HUES48 (cell line): ENCODE measurements around the gene FUOM.
A peak's percentile ranks its signal among the peaks of the same experiment; 100 is the strongest.

Source experiments
- H3K27ac ChIP-seq: one replicate; pipeline ENCODE4 v1.7.0; 2013; ENCODE audit warnings: low read depth, low read length, inconsistent platforms
- H3K27me3 ChIP-seq: 2 replicates; pipeline ENCODE4 v1.6.1; 2013; ENCODE audit warnings: mild to moderate bottlenecking, low read length; ENCODE audit not compliant: control insufficient read depth, insufficient read depth
- H3K36me3 ChIP-seq: 2 replicates; pipeline ENCODE4 v1.6.1; 2013; ENCODE audit warnings: low read length; ENCODE audit not compliant: control insufficient read depth, insufficient read depth
- H3K4me1 ChIP-seq: 2 replicates; pipeline ENCODE4 v1.6.1; 2013; ENCODE audit warnings: mild to moderate bottlenecking, low read length; ENCODE audit not compliant: control insufficient read depth, insufficient read depth
- H3K4me3 ChIP-seq: 2 replicates; pipeline ENCODE4 v1.5.1; 2013; ENCODE audit warnings: mild to moderate bottlenecking, low read depth, low read length
- H3K9ac ChIP-seq: 2 replicates; pipeline ENCODE4 v1.6.1; 2013; ENCODE audit warnings: mild to moderate bottlenecking, low read depth, low read length, moderate library complexity
- H3K9me3 ChIP-seq: 2 replicates; pipeline ENCODE4 v1.6.1; 2013; ENCODE audit warnings: low read length; ENCODE audit not compliant: control insufficient read depth, insufficient read depth

FUOM gene

DNA sequence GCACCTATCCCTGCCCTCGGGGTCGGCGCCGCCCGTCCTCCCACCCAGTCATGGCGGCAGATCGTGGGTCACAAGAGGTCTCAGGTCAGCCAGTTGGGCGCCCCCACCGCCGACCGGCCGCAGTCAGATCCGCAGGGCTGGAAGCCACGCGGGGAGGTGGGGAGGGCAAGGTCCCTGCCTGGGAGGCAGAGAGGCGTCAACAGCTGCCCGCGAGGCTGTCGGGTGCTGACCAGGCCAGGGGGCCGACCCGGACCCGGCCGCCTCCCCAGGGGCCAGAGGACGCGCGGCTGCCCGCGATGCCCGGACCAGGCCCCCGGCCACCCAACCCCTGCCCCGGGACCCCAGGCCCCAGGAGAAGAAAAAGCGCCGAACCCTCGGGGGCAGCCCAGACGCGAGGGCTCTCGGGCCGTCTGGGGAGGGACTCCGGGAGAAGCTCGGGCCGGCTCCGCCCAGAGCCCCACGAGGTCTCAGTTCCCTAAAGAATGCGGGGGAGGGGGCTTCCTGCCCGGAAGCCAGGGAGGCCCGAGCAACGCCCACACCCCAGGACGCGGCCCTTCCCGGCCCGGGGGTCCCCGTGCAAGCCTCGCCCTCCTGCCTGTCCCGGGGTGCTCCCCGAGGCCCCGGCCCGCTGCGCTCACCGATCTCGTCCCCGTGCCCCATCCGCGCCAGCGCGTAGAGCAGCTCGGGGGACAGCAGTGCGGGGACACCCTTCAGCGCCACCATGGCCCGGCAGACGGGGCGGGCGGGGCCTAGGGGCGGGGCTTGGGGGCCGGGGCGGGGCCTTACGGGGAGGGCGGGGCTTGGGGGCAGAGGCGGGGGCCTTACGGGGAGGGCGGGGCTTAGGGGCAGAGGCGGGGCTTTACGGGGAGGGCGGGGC lies at the start of gene FUOM:
Gene FUOM (minus strand): TSS at position 735 of the 877 bp plus-strand sequence. CDS start 12 bp downstream, at position 723.
- no peaks in the 10 kb centered on the region for H3K4me1 ChIP-seq
- peak within 1 kb of the TSS; percentile 69; the same call in 1 of the 2 replicates for H3K9ac ChIP-seq
- H3K27me3 ChIP-seq: peaks cover 6% of the 10 kb centered on the region; the same call in 1 of the 2 replicates
- peak within 1 kb of the TSS; percentile 81 for H3K27ac ChIP-seq
- H3K4me3 ChIP-seq: peak within 1 kb of the TSS; percentile 88
- H3K36me3 ChIP-seq: peaks cover 18% of the 10 kb centered on the region
- H3K9me3 ChIP-seq: no peaks in the 10 kb centered on the region

DNA sequence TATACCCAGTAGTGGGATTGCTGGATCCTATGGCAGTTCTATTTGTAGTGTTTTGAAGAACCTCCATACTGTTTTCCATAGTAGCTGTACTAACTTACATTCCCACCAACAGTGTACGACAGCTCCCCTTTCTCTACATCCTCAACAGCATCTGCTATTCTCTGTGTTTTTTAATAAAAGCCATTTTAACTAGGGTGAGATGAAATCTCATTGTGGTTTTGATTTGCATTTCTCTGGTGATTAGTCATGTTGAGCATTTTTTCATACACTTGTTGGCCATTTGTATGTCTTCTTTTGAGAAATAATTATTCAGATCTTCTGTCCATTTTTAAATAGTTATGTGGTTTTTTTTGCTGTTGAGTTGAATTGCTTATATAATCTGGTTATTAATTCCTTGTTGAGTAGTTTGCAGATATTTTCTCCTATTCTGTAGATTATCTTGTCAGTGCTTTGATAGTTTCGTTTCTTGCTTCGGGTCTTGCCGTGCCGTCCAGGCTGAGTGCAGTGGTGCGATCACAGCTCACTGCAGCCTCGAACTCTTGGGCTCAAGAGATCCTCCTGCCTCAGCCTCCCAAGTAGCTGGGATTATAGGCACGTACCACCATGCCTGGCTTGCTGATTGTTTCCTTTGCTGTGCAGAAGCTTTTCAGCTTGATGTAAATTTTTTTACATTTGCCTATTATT lies 48.2 kb upstream of the FUOM start:
- Histone ChIP-seq H3K27me3 (no peaks in the 10 kb centered on the region), H3K27ac (no peak overlapping the region), H3K4me1 (no peaks in the 10 kb centered on the region), H3K9me3 (peaks cover 6% of the 10 kb centered on the region), H3K36me3 (peaks cover 90% of the 10 kb centered on the region), H3K9ac (no peak overlapping the region), H3K4me3 (no peak overlapping the region)

GRCh38 chr10:133405272-133405671 lies 47.5 kb upstream of the FUOM start:
- H3K9ac ChIP-seq: no peak overlapping the region
- peaks cover 90% of the 10 kb centered on the region for H3K36me3 ChIP-seq
- H3K9me3 ChIP-seq: no peaks in the 10 kb centered on the region
- H3K4me1 ChIP-seq: no peaks in the 10 kb centered on the region
- no peaks in the 10 kb centered on the region for H3K27me3 ChIP-seq
- no peak overlapping the region for H3K27ac ChIP-seq
- H3K4me3 ChIP-seq: no peak overlapping the region

DNA sequence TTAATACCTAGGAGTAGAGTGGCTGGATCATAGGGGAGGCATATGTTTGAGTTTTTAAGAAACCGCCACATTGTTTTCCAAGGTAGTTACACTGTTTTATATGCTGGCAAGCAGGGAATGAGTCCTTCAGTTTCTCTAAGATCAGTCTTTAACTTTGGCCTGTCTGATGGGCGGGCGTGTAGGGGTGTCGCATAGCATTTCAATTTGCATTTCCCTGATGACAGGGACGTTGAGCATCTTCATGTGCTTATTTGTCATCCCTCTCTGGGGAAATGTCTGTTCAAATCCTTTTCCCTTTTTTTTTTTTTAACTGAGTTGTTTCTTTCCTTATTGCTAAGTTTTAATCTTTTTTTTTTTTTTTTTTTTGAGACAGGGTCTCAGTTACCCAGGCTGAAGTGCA lies 46.0 kb upstream of the FUOM start:
- Histone ChIP-seq H3K27ac (no peak overlapping the region), H3K4me1 (no peaks in the 10 kb centered on the region), H3K4me3 (no peak overlapping the region), H3K36me3 (peaks cover 91% of the 10 kb centered on the region), H3K27me3 (no peaks in the 10 kb centered on the region), H3K9ac (no peak overlapping the region), H3K9me3 (no peaks in the 10 kb centered on the region)

DNA sequence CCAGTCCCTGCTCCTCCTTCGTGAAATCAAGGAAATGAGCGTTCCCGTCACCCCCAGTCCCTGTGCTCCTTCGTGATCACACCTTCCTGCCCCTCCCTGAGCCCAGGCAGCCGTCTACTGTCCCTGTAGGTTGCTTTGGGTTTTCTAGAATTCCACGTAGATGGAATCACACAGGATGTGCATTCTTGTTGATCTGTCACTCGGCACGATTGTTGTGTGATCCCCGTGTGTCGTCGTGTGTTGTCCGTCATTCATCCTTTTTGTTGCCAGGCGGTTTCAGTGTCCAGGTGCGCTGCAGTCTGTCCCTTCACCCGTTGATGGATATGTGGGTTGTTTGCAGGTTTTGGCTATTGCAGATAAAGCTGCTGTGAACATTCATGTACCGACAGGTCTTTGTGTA lies 45.5 kb upstream of the FUOM start:
- Histone ChIP-seq H3K4me1 (no peaks in the 10 kb centered on the region), H3K9me3 (no peaks in the 10 kb centered on the region), H3K4me3 (no peak overlapping the region), H3K27me3 (no peaks in the 10 kb centered on the region), H3K36me3 (peaks cover 91% of the 10 kb centered on the region), H3K27ac (no peak overlapping the region), H3K9ac (no peak overlapping the region)

DNA sequence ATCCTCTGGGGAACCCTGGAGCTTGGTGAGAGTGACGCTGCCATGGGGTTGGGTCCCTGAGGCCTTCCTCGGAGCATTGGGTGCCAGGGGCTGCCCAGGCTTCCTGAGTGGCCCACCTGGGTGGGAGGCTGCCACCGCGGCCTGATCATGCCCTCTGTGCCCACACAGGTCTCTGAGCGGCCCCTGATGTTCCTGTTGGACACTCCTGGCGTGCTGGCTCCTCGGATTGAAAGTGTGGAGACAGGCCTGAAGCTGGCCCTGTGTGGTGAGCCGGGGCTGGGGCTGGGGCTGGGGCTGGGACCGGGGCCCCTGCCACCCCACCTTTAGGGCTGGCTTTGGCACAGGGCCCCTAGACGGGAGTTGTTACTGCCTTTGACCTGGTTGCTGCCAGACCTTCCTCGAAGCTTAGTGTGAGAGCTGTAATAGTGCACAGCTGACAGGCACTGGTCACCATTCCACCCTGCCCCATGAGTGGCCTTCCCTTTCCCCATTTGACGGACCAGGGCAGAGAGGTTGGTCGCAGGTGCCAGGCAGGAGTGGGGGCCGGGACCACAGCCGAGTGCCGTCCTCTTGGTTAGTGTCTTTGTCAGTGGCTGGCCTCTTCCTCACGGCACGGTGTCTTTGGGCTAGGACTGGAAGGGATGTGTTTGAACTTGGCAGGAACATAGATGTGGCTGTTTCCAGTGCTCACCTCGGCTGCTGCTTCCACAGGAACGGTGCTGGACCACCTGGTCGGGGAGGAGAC lies 44.3 kb upstream of the FUOM start:
- Histone ChIP-seq H3K9me3 (no peaks in the 10 kb centered on the region), H3K4me1 (no peaks in the 10 kb centered on the region), H3K9ac (no peak overlapping the region), H3K4me3 (no peak overlapping the region), H3K27me3 (no peaks in the 10 kb centered on the region), H3K27ac (no peak overlapping the region), H3K36me3 (peaks cover 90% of the 10 kb centered on the region)

DNA sequence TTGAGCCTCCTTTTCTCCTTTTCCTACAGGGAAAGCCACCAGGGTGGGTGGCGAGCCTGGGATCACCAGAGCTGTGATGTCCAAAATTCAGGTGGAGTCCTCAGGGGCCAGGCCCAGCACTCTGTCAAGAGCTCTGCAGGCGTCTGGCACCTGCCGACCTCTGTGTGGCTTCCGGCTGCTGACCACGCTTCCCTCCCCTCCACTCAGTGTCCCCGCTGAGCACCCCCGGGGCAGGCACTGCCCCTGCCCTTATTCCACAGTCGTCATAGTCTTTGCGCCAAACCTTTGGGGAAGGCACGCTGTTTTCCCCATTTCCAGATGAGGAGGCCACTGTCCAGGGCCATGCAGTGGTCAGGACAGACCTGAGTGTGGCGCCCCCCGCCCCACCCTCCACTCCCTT lies 43.7 kb upstream of the FUOM start:
- no peaks in the 10 kb centered on the region for H3K9me3 ChIP-seq
- H3K36me3 ChIP-seq: peaks cover 92% of the 10 kb centered on the region
- no peak overlapping the region for H3K4me3 ChIP-seq
- no peak overlapping the region for H3K27ac ChIP-seq
- H3K4me1 ChIP-seq: no peaks in the 10 kb centered on the region
- no peak overlapping the region for H3K9ac ChIP-seq
- no peaks in the 10 kb centered on the region for H3K27me3 ChIP-seq

GRCh38 chr10:133400624-133401424 lies 43.0 kb upstream of the FUOM start:
- no peaks in the 10 kb centered on the region for H3K9me3 ChIP-seq
- H3K27me3 ChIP-seq: no peaks in the 10 kb centered on the region
- H3K4me3 ChIP-seq: no peak overlapping the region
- peaks cover 94% of the 10 kb centered on the region for H3K36me3 ChIP-seq
- no peaks in the 10 kb centered on the region for H3K4me1 ChIP-seq
- H3K27ac ChIP-seq: no peak overlapping the region
- no peak overlapping the region for H3K9ac ChIP-seq

GRCh38 chr10:133399123-133399601 lies 41.3 kb upstream of the FUOM start:
- Histone ChIP-seq H3K9ac (no peak overlapping the region), H3K4me3 (no peak overlapping the region), H3K27ac (no peak overlapping the region), H3K4me1 (no peaks in the 10 kb centered on the region), H3K27me3 (no peaks in the 10 kb centered on the region), H3K9me3 (no peaks in the 10 kb centered on the region), H3K36me3 (peaks cover 79% of the 10 kb centered on the region)

DNA sequence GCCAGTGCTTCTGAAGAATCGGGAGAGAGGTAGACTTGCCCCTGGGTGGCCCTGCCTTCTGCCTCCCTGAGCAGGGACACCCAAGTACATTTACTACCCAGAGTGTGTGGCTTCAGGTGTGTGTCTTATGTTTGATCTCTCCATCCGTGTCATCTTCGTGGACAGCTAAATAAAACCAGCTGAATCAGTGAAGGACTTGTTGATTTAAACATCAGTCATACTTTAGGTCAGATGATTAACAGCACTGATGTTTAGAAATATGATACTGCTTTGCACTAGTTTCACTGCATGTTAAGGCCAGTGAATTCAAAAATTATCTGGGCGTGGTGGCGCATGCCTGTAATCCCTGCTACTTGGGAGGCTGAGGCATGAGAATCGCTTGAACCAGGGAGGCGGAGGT lies 40.1 kb upstream of the FUOM start:
- Histone ChIP-seq H3K9me3 (no peaks in the 10 kb centered on the region), H3K27ac (no peak overlapping the region), H3K9ac (no peak overlapping the region), H3K27me3 (no peaks in the 10 kb centered on the region), H3K36me3 (peaks cover 69% of the 10 kb centered on the region), H3K4me1 (peaks cover 4% of the 10 kb centered on the region; the same call in 1 of the 2 replicates), H3K4me3 (no peak overlapping the region)
